Glutamatergic neuron (in vitro differentiated cells): Measurements from ENCODE around the gene NOX5. TPM values are rescaled to one million over a fixed set of nuclear protein-coding genes. Genes with fewer than 3 reads are reported as not detected.

ENCODE experiments used
- DNase-seq: peaks from one replicate; pipeline ENCODE4 v3.0.0; 2022
- H3K27ac Mint-ChIP-seq: one replicate; pipeline ENCODE4 v1.8.0; 2020; ENCODE audit warnings: mild to moderate bottlenecking, mixed read lengths, inconsistent platforms; ENCODE audit not compliant: unreplicated experiment
- H3K27me3 Mint-ChIP-seq: one replicate; pipeline ENCODE4 v1.8.0; 2020; ENCODE audit warnings: mild to moderate bottlenecking, moderate library complexity, mixed read lengths, inconsistent platforms; ENCODE audit not compliant: unreplicated experiment
- H3K36me3 Mint-ChIP-seq: one replicate; pipeline ENCODE4 v1.8.0; 2020; ENCODE audit warnings: mild to moderate bottlenecking, mixed read lengths, inconsistent platforms; ENCODE audit not compliant: unreplicated experiment
- H3K4me1 Mint-ChIP-seq: one replicate; pipeline ENCODE4 v1.8.0; 2020; ENCODE audit warnings: mild to moderate bottlenecking, low read depth, mixed read lengths, inconsistent platforms; ENCODE audit not compliant: unreplicated experiment
- H3K4me3 Mint-ChIP-seq: one replicate; pipeline ENCODE4 v1.8.0; 2020; ENCODE audit warnings: mild to moderate bottlenecking, mixed read lengths, inconsistent platforms; ENCODE audit not compliant: unreplicated experiment
- H3K9me3 Mint-ChIP-seq: one replicate; pipeline ENCODE4 v1.8.0; 2020; ENCODE audit warnings: mild to moderate bottlenecking, moderate library complexity, mixed read lengths, inconsistent platforms; ENCODE audit not compliant: unreplicated experiment
- CTCF ChIP-seq: fragments of 200-600 bp; sonication (generic); IDR thresholded peaks from one replicate; pipeline ENCODE4 v1.5.0; 2021; ENCODE audit not compliant: partially characterized antibody, unreplicated experiment
- total RNA-seq: library from RNA; stranded (reverse); fragmentation: NEBNext Ultra II Directional; extraction: Animal tissue kit (Norgen Biotek cat#: 25700); gene quantifications from one replicate; pipeline ENCODE4 v1.2.1, GENCODE V29; 2021; ENCODE audit not compliant: unreplicated experiment

Gene NOX5
- total RNA-seq, 1 donor from 2014 or later: not detected

- Mint-ChIP-seq H3K27ac (no peak overlapping the region), H3K4me1 (no peaks in the 10 kb centered on the region), H3K36me3 (peaks cover 6% of the 10 kb centered on the region), H3K27me3 (peaks cover 4% of the 10 kb centered on the region), H3K9me3 (peaks cover 5% of the 10 kb centered on the region), H3K4me3 (no peak overlapping the region)
- no peak for DNase-seq
- no peak for TF ChIP-seq CTCF
These were observed 5.2 kb upstream of the NOX5 start for GRCh38 chr15:69009341-69009740.

DNA sequence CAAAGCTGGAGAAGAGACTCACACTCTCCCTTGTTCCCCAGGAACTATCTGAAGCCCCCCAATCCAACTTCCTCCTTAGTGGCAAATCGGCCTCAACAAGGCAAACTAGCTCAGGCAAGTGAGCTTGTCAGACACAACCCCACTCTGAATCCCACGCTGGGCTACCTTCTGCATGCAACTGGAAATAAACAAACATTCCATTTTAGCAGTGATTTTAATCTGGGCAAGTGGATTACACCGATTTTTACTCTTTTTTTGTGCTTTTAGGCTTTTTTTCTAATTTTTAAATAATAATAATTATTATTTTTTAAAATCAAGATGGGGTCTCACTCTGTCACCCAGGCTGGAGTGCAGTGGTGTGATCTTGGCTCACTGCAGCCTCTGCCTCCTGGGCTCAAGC, 2.9 kb upstream of the NOX5 start:
- Mint-ChIP-seq H3K27me3 (peaks cover 7% of the 10 kb centered on the region), H3K36me3 (peaks cover 6% of the 10 kb centered on the region), H3K4me3 (no peak overlapping the region), H3K9me3 (peaks cover 6% of the 10 kb centered on the region), H3K4me1 (no peaks in the 10 kb centered on the region), H3K27ac (no peak overlapping the region)
- TF ChIP-seq CTCF: no peak
- DNase-seq: no peak

GRCh38 chr15:69012761-69013364, 1.6 kb upstream of the NOX5 start:
- H3K27ac Mint-ChIP-seq: no peak overlapping the region
- H3K27me3 Mint-ChIP-seq: peaks cover 7% of the 10 kb centered on the region

GRCh38 chr15:69013726-69014406, 629 bp upstream of the NOX5 start:
- Mint-ChIP-seq H3K27me3 (peaks cover 8% of the 10 kb centered on the region), H3K4me3 (no peak overlapping the region), H3K36me3 (no peaks in the 10 kb centered on the region), H3K4me1 (no peaks in the 10 kb centered on the region), H3K9me3 (peaks cover 1% of the 10 kb centered on the region), H3K27ac (no peak overlapping the region)
- no peak for DNase-seq
- TF ChIP-seq CTCF: no peak

More at GRCh38 chr15:69012761-69013364, 1.6 kb upstream of the NOX5 start:
- H3K36me3 Mint-ChIP-seq: peaks cover 2% of the 10 kb centered on the region
- no peak for DNase-seq
- TF ChIP-seq CTCF: no peak
- H3K9me3 Mint-ChIP-seq: peaks cover 3% of the 10 kb centered on the region
- H3K4me3 Mint-ChIP-seq: no peak overlapping the region
- H3K4me1 Mint-ChIP-seq: no peaks in the 10 kb centered on the region

DNA sequence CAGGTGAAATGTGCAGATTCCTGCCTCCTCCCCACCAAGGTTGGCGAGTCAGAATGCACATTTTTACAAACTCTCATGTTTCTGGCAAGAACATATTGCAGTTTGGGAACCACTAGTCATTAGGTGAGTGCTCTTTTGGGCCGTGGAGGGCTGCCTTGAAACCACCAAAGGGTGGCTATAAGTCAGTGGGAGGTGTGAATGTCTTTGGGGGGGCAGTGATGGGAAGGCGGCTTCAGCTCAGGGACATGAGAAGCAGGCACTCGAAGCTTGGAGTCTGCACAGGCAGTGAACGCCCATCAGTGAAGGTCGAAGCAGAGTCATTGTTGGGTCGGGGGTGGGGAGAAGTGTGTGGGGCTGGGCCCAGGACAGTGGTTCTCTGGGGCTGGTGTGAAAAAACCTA, 1.1 kb downstream of the NOX5 start:
- Mint-ChIP-seq H3K4me3 (no peak overlapping the region), H3K36me3 (no peaks in the 10 kb centered on the region), H3K4me1 (no peaks in the 10 kb centered on the region), H3K27me3 (peaks cover 4% of the 10 kb centered on the region), H3K9me3 (peaks cover 1% of the 10 kb centered on the region), H3K27ac (no peak overlapping the region)
- no peak for DNase-seq
- TF ChIP-seq CTCF: no peak
